Measurements from ENCODE around the gene DRAXIN.

DRAXIN gene

DNA sequence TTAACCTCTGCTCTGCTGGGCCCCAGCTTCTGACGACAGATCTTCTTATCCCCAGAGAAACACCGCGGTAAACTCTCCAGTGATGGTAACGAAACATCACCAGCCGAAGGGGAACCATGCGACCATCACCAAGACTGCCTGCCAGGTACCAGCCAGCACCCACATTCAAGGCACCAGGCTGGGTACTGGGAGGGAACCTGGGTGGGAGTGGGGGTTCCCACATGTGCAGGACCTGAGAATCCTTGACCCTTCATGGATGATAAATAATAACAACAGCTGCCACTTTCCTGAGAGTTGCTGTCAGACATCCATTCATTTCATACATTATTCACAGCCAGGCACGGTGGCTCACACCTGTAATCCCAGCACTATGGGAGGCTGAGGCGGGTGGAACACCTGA is 20.8 kb downstream of the DRAXIN start:
- DNase-seq (ENCODE audit: low spot score): no peak

DNA sequence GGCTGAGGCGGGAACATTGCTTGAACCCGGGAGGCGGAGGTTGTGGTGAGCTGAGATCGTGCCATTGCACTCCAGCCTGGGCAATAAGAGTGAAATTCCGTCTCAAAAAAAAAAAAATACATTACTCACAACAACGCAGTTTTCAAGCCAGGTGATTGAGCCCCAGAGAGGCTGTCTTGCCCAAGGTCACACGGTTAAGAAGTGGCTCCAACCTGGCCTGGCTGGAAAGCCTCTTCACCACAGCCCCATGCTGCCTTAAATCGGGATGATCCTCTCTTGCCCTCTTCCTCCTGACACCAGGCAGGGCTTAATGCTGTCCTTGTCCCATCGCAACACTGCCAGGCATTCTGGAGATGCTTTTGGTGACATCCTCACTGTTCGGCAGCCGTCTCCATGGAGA is 21.6 kb downstream of the DRAXIN start:
- no peak for DNase-seq (ENCODE audit: low spot score)

DNA sequence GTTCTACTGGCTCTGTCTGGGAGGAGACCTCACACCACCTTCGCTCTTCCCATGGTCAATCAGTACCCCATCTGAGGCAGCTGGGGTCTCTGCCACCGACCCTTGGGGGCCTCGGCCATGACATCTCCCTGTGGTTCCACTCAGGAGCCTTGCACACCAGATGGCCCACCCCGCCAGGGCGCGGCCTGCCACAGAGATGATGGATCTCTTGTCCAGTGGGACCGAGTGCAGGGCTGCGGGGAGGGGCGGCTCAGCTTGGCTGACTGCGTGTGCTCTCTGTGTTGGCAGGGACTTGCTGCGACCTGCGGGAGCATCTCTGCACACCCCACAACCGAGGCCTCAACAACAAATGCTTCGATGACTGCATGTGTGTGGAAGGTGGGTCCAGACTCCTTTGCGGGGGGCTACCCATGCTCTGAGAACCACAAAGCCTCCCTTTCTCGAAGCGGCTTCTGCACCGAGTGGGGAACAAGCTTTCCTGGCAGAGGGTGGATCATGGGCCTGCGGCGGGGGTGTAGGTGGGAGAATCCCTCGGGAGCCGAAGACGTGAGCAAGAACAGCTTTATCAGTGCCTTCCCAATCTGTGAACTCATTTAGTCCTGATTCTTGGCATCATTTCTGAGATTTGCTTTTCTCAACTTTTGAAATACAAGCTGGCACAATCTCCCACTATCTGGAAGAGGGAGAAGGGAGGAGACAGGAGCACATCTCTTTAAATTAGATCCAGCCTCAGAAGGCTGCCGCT is 23.5 kb downstream of the DRAXIN start:
- no peak for DNase-seq (ENCODE audit: low spot score)

DNA sequence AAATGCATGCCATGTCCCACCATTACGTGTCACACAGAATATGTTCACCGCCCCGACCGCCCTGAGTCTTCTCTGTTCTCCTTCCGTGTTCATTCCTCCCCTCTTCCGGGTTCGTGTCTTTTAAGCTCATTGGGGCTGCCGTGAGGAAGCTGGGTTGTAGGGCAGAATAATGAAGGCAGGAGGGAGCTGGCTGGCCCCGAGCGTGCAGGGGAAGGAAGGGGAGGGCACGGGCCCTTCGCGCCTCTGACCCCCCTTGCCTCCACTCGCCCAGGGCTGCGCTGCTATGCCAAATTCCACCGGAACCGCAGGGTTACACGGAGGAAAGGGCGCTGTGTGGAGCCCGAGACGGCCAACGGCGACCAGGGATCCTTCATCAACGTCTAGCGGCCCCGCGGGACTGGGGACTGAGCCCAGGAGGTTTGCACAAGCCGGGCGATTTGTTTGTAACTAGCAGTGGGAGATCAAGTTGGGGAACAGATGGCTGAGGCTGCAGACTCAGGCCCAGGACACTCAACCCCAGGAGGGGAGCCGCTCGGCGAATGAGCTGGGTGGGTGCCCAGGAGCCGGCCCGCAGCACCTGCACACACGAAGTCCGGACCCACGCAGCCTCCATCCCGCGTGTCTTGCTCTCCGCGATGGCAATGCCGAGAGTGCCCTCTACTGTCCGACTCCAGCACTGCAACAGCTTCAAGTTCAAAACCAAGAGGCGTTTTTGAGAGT is 28.0 kb downstream of the DRAXIN start:
- DNase-seq (ENCODE audit: low spot score): peak; percentile 75

DNA sequence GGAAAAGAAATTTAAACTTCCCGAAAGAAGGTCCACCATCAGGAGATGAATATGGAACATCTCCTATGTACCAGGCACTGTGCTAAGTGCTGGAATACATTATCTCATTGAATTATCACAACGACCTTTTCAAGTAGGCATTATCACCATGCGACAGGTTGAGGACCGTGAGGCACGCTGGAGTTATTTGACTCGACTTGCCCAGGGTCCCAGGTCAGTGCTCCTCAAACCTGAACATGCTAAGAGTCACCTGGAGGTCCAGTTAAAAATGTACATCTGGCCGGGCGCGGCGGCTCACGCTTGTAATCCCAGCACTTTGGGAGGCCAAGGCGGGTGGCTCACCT is 28.5 kb downstream of the DRAXIN start:
- peak; percentile 38 for DNase-seq (ENCODE audit: low spot score)

GRCh38 chr1:11720525-11720924 is 29.0 kb downstream of the DRAXIN start:
- DNase-seq (ENCODE audit: low spot score): no peak

GRCh38 chr1:11721311-11721710 is 29.8 kb downstream of the DRAXIN start:
- no peak for DNase-seq (ENCODE audit: low spot score)

- no peak for DNase-seq (ENCODE audit: low spot score)
Observed at GRCh38 chr1:11722538-11722937, 31.0 kb downstream of the DRAXIN start.

DNA sequence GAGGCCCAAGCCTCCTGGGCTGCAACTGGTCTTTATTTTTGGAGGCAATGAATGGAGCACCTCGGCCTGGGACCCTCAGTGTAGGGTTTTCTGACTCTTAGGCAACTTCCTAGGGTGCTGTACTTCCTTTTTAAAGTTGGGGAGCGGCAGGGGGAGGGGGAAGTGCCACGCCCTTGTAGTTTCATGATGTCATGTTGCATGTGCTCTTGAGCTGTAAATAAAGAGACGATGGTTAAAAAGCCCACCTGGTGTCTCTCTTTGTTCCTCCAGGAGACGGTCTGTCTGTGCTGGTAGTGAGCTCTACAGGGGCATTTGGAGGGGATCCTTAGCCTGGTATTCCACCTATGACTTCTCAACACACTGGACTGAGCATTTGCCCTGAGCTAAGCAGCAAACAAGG is 34.1 kb downstream of the DRAXIN start:
- DNase-seq (ENCODE audit: low spot score): no peak

DNA sequence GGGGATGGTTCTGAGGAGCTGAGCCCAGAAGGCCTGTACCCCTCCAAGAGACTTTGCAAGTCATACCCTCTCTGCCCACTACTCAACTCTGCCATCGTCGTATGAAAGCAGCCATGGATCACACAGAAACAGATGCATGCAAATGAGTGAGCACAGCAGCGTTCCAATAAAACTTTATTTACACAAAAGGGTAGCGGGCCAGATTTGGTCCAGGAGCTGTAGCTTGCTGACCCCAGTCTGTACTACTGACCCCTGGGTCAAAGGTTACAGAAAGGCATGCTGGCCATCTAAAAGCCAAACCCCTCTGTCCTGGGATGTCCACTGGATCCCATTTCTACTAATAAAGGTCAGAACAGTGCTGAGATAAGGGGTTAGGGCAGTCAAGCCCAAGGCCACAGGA is 35.6 kb downstream of the DRAXIN start:
- no peak for DNase-seq (ENCODE audit: low spot score)

- no peak for DNase-seq (ENCODE audit: low spot score)
Observed at GRCh38 chr1:11728126-11728806, 36.8 kb downstream of the DRAXIN start.

- no peak for DNase-seq (ENCODE audit: low spot score)
Observed at GRCh38 chr1:11729155-11729497, 37.6 kb downstream of the DRAXIN start.

DNA sequence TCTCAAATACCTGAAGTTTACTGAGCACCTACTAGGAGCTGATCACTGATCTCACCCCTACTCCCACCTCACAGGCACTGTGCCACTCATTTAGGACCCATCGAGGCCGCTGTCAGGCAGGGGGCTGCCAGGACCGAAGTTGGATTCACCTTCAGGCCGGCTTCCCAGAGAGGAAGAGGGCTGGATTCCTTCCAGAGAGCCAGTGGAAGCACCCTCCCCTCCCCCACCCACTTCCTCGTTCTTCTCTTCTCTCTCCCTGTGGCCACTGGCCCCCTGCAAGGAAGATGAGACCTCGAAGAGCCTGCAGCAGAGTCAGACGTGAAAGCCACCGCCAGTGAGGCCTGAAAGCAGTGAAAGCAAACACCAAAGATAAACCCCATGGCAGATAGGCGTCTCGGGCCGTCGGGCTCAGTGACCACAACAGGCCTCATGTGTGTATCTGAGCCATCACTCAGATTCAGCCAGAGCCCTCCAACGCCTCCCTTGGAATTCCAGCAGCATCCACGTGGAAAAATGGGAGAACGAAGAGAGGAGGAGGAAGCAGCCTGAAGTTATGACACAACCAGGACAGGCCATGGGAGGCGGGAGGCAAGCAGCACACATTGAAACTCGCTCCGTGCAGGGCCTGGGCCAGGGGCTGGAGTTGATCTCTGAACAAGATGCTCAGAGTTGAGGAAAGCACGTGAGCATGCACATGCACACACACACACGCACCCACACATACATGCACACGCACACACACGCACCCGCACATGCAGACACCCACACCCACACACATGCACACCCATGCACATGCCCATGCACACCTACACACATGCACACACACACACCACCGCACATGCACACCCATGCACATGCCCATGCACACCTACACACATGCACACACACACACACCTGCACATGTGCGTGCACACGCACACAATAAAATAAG is 38.3 kb downstream of the DRAXIN start:
- no peak for DNase-seq (ENCODE audit: low spot score)

DNA sequence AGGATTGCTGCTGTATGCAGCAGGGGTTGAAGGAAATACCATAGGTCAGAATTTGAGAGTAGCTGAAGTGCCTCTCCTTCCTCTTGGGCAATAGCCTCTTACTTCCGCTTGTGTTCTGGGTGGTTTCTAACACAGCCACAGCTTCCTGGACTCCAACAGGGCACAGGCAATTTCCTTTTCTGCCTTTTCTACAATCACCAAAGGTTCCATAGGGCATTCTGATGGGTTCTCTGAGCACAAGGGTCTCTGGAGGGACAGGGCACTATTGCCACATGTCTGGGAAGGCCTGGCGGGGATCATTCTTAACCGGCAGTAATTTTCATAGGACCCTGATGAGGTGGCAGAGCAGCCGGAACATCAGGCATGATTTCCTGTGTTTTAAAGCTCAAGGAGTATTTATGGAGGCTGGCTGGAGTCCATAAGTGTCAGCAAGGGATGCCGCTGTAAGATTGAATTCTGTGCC is 39.0 kb downstream of the DRAXIN start:
- no peak for DNase-seq (ENCODE audit: low spot score)

DNA sequence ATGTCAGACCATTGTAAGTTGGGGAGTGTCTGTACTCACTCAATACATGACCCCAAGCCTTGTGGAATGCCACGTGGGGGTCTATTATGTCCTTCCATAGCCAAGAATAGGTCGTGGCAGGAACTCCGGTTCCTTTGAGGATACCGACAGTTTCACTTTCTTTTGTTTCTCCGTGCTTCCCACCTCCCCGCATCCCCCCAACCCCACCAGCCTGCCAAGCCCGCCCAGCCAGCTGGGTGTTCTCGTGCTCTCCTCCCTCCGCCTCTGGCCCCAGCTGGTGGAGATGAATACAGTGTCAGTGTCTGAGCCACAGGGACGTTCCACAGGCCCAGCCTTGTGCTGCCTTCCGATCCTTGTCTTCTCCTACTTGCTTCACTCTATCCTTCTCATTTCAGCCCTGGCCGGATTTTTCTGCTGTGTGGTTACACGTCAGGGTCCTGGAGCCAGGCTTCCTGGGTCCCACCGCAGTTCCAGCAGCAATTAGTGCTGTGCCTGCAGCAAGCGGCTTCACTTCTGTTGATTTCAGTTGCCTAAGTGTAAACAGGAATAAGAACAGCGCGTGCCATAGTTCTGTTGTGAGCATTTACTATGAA is 40.3 kb downstream of the DRAXIN start:
- DNase-seq (ENCODE audit: low spot score): peak; percentile 69

GRCh38 chr1:11733306-11733705 is 41.8 kb downstream of the DRAXIN start:
- DNase-seq (ENCODE audit: low spot score): no peak

GRCh38 chr1:11735531-11735853 is 44.0 kb downstream of the DRAXIN start:
- no peak for DNase-seq (ENCODE audit: low spot score)

DNA sequence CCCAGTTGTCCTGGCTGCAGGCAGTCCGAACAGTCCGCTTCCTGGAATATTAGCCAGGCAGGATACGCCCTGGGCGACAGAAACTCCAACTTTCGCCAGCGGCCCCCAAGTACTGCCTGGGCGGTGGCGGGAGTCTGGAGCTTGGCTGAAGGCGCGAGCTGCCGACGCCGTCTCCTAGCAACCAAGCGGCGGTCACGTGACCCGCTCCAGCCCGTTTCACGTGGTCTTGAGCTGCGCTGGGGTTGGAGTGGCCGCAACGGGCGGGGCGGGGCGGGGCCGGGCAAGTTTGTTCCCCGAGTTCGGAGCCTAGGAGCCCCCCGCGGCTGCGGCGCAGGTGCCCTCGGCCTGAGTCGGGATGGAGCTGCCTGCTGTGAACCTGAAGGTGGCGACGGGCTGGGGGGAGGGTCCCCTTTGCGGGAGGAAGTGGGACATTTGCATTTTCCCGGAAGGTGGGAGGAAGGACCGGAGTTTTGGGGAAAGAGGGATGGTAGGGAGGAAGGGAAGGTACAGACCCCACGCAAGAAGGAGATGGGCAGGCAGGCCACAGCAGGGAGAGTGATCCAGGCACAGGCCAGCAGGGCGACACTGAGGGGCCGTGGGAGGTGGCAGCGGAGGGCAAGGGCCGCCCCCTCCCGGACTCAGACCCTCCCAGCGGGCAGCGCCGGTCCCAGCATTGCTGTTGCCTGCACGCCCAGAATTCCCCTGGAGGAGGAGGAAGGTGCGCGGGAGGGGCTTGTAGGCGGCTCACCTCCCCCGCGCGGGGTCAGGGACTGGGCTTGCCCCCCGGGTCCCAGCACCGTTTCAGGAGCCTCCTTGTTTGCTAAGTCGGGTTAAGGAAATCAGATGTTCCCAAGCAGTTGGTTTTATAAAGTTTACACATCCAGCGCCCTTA is 44.6 kb downstream of the DRAXIN start, which contains the start of gene AGTRAP:
Gene AGTRAP (plus strand): TSS at position 283 of the 892 bp plus-strand sequence. CDS start 73 bp downstream, at position 356.
- peak; percentile 98 for DNase-seq (ENCODE audit: low spot score)

DNA sequence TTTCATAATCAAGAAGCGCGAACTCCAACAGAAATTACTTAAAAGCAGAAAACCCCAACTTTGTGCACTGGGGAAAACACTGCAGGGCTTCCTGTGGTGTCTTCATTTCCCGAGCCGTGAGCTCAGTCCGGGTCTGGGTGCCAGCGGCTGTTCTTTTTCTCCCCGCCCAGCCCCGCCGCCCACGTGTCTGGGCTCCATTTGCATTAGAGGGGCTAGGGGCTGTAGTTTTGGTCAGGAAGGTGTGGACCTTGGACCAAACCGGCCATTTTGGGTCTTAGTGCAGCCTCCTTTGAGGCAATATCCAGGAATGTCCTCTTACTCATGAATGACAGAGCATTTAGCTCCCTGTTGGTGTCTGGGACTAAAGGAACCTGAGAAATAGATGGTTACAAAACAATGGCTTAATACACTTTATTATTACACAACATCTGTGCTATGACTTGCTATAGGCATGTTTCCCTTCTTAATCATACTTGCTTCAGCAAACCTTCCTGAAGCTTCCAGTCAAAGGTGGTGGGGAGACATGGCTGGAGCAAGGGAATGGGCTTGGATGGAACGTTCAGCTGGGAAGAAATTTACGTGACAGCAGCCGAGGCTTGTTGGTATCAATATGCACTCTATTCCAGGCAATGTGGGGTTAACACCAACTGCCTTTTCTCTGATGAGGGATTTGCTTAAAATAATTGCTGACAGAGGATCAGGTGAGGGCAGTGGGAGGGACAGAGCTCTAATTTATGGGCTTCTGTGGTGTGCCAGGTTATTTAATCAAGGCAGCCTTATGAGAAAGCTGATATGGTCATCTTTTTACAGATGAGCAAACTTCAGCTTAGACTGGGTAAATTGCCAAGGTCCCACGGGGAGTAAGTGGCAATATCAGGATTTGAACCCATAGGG is 45.5 kb downstream of the DRAXIN start:
- peak; percentile 42 for DNase-seq (ENCODE audit: low spot score)

- DNase-seq (ENCODE audit: low spot score): peak; percentile 36
Observed at GRCh38 chr1:11738096-11738495, 46.6 kb downstream of the DRAXIN start.

All from ecto neural progenitor cell (in vitro differentiated cells).